ENCODE measurements around the gene CARD8. TPM values are rescaled to one million over a fixed set of nuclear protein-coding genes. Genes with fewer than 3 reads are reported as not detected.
A peak's percentile ranks its signal among the peaks of the same experiment; 100 is the strongest.

Gene CARD8
- total RNA-seq, 1 experiment from 2014 or later: 25.6 TPM

DNA sequence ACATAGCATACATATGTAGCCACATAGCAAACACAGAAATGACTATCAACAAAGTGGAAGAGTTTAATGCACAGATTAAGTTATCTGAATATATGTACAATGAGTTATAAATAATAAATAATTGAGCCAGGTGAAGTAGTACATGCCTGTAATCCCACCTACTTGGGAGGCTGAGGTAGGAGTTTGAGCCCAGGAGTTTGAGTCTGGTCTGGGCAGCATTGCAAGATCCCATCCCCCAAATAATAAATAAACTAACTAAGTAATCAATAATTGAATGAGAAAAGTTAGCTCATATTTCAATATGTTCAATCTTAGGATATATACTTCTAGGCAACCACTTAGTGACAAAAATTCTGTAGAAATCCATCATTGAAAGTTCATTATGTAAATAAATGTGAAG lies 1.7 kb downstream of the CARD8 start:
- Histone ChIP-seq H3K9me3 (ENCODE audit: insufficient read depth, low read depth) (no peaks in the 10 kb centered on the region), H3K36me3 (ENCODE audit: low read depth) (0 out of 2 replicates have a peak, but pooled peaks cover 5% of the 10 kb centered on the region), H3K27ac (no peak overlapping the region), H3K79me2 (ENCODE audit: low read depth) (peaks cover 23% of the 10 kb centered on the region), H3K4me1 (replicated peaks; ENCODE audit: insufficient read depth) (peaks cover 37% of the 10 kb centered on the region), H3K4me3 (no peak overlapping the region), H3F3A (ENCODE audit: insufficient read depth, low read depth) (peaks cover 3% of the 10 kb centered on the region), H3K9me2 (ENCODE audit: insufficient read depth) (no peaks in the 10 kb centered on the region; the same call in 1 of the 2 replicates), H3K27me3 (ENCODE audit: insufficient read depth, low read depth) (no peaks in the 10 kb centered on the region), H3K4me2 (peak overlapping the region; percentile 78), H4K20me1 (ENCODE audit: insufficient read depth) (no peaks in the 10 kb centered on the region), H2AFZ (no peak overlapping the region)
- no TSS peak for BruUV-seq (replicated peaks)
- no peak for TF ChIP-seq EZH2 (IDR thresholded peaks at IDR 0.05; ENCODE audit: low read depth)
- TF ChIP-seq, protein P1, sequence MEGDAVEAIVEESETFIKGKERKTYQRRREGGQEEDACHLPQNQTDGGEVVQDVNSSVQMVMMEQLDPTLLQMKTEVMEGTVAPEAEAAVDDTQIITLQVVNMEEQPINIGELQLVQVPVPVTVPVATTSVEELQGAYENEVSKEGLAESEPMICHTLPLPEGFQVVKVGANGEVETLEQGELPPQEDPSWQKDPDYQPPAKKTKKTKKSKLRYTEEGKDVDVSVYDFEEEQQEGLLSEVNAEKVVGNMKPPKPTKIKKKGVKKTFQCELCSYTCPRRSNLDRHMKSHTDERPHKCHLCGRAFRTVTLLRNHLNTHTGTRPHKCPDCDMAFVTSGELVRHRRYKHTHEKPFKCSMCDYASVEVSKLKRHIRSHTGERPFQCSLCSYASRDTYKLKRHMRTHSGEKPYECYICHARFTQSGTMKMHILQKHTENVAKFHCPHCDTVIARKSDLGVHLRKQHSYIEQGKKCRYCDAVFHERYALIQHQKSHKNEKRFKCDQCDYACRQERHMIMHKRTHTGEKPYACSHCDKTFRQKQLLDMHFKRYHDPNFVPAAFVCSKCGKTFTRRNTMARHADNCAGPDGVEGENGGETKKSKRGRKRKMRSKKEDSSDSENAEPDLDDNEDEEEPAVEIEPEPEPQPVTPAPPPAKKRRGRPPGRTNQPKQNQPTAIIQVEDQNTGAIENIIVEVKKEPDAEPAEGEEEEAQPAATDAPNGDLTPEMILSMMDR (conservative IDR thresholded peaks at IDR 0.05): no peak
- CTCF ChIA-PET: no interaction called here
- POLR2A ChIA-PET (ENCODE audit: unreplicated experiment): no interaction called here
- DNase-seq: no peak
- intact Hi-C loops (cut with micrococcal nuclease; ENCODE audit: unreplicated experiment): no loop called here

- DNase-seq: no peak
- Histone ChIP-seq H3K4me2 (no peak overlapping the region), H3K27me3 (ENCODE audit: insufficient read depth, low read depth) (no peaks in the 10 kb centered on the region), H3K79me2 (ENCODE audit: low read depth) (peaks cover 23% of the 10 kb centered on the region), H3K36me3 (ENCODE audit: low read depth) (0 out of 2 replicates have a peak, but pooled peaks cover 5% of the 10 kb centered on the region), H3K27ac (no peak overlapping the region), H3F3A (ENCODE audit: insufficient read depth, low read depth) (peaks cover 3% of the 10 kb centered on the region), H3K4me3 (no peak overlapping the region), H3K9me2 (ENCODE audit: insufficient read depth) (no peaks in the 10 kb centered on the region; the same call in 1 of the 2 replicates), H4K20me1 (ENCODE audit: insufficient read depth) (no peaks in the 10 kb centered on the region), H3K4me1 (replicated peaks; ENCODE audit: insufficient read depth) (peaks cover 37% of the 10 kb centered on the region), H2AFZ (no peak overlapping the region), H3K9me3 (ENCODE audit: insufficient read depth, low read depth) (no peaks in the 10 kb centered on the region)
- POLR2A ChIA-PET (ENCODE audit: unreplicated experiment): no interaction called here
- CTCF ChIA-PET: no interaction called here
- intact Hi-C loops (cut with micrococcal nuclease; ENCODE audit: unreplicated experiment): no loop called here
- TF ChIP-seq, protein P1 (conservative IDR thresholded peaks at IDR 0.05): no peak
- no TSS peak for BruUV-seq (replicated peaks)
Observed at GRCh38 chr19:48252609-48253008, 3.1 kb downstream of the CARD8 start.

GRCh38 chr19:48250290-48251025 lies 5.3 kb downstream of the CARD8 start:
- no TSS peak for BruUV-seq (replicated peaks)
- H3F3A ChIP-seq (ENCODE audit: insufficient read depth, low read depth): peaks cover 3% of the 10 kb centered on the region; the same call in 1 of the 2 replicates
- no peaks in the 10 kb centered on the region for H3K27me3 ChIP-seq (ENCODE audit: insufficient read depth, low read depth)
- H3K4me2 ChIP-seq: peak overlapping the region; percentile 48
- POLR2A ChIA-PET (ENCODE audit: unreplicated experiment): no interaction called here
- H3K9me2 ChIP-seq (ENCODE audit: insufficient read depth): no peaks in the 10 kb centered on the region
- H2AFZ ChIP-seq: no peak overlapping the region
- DNase-seq: no peak
- peaks cover 23% of the 10 kb centered on the region for H3K79me2 ChIP-seq (ENCODE audit: low read depth)
- peaks cover 32% of the 10 kb centered on the region for H3K4me1 ChIP-seq (replicated peaks; ENCODE audit: insufficient read depth)
- no peak overlapping the region for H3K27ac ChIP-seq
- H3K36me3 ChIP-seq (ENCODE audit: low read depth): 0 out of 2 replicates have a peak, but pooled peaks cover 5% of the 10 kb centered on the region
- CTCF ChIA-PET: no interaction called here
- H4K20me1 ChIP-seq (ENCODE audit: insufficient read depth): no peaks in the 10 kb centered on the region
- no peak for TF ChIP-seq EZH2 (IDR thresholded peaks at IDR 0.05; ENCODE audit: low read depth)
- TF ChIP-seq, protein P1 (conservative IDR thresholded peaks at IDR 0.05): no peak
- no peaks in the 10 kb centered on the region for H3K9me3 ChIP-seq (ENCODE audit: insufficient read depth, low read depth)
- H3K4me3 ChIP-seq: no peak overlapping the region
- intact Hi-C loops (cut with micrococcal nuclease; ENCODE audit: unreplicated experiment): no loop called here

Measured in PC-9 (cell line).